Loucy (cell line): Measurements from ENCODE around the gene USP15.
A peak's percentile ranks its signal among the peaks of the same experiment; 100 is the strongest.

Source experiments
- H2AFZ ChIP-seq: fragments of 200-600 bp; sonication (generic); 2 replicates; pipeline ENCODE4 v1.6.0; 2016; ENCODE audit warnings: antibody characterized with exemption, mild to moderate bottlenecking, low read length, moderate library complexity
- H3F3A ChIP-seq: fragments of 200-600 bp; 2 replicates; pipeline ENCODE4 v1.6.0; 2016; ENCODE audit warnings: antibody characterized with exemption, low read depth, mild to moderate bottlenecking
- H3K27me3 ChIP-seq: fragments of 200-600 bp; sonication (generic); 2 replicates; pipeline ENCODE4 v1.6.1; 2014; ENCODE audit warnings: low read length, mild to moderate bottlenecking; ENCODE audit not compliant: insufficient read depth, poor library complexity, severe bottlenecking
- H3K36me3 ChIP-seq: fragments of 200-600 bp; sonication (generic); 2 replicates; pipeline ENCODE4 v1.6.1; 2016; ENCODE audit warnings: low read length; ENCODE audit not compliant: insufficient read depth
- H3K4me1 ChIP-seq: fragments of 200-600 bp; sonication (generic); 2 replicates; pipeline ENCODE4 v1.5.1; 2014; ENCODE audit warnings: low read length, mild to moderate bottlenecking; ENCODE audit not compliant: insufficient read depth, poor library complexity, severe bottlenecking
- H3K4me2 ChIP-seq: fragments of 200-600 bp; sonication (generic); 2 replicates; pipeline ENCODE4 v1.6.0; 2014; ENCODE audit warnings: antibody characterized with exemption, low read length, low read depth, mild to moderate bottlenecking; ENCODE audit not compliant: poor library complexity, severe bottlenecking
- H3K4me3 ChIP-seq: fragments of 200-600 bp; sonication (generic); 2 replicates; pipeline ENCODE4 v1.5.1; 2014; ENCODE audit warnings: low read length, mild to moderate bottlenecking, mixed read lengths; ENCODE audit not compliant: poor library complexity, severe bottlenecking
- H3K79me2 ChIP-seq: fragments of 200-600 bp; sonication (generic); 2 replicates; pipeline ENCODE4 v1.6.1; 2014; ENCODE audit warnings: low read length; ENCODE audit not compliant: insufficient read depth
- H3K9ac ChIP-seq: fragments of 200-600 bp; sonication (generic); 2 replicates; pipeline ENCODE4 v1.6.0; 2014; ENCODE audit warnings: mild to moderate bottlenecking, low read depth, low read length, moderate library complexity; ENCODE audit not compliant: poor library complexity, severe bottlenecking
- H3K9me2 ChIP-seq: fragments of 200-600 bp; sonication (generic); replicated peaks from 2 replicates; pipeline ENCODE4 v1.6.1; 2016; ENCODE audit warnings: low read depth, low read length, mixed read lengths
- H3K9me3 ChIP-seq: fragments of 200-600 bp; sonication (generic); 2 replicates; pipeline ENCODE4 v1.6.1; 2014; ENCODE audit warnings: mild to moderate bottlenecking, antibody characterized with exemption, low read length, low read depth; ENCODE audit not compliant: insufficient read depth
- H4K20me1 ChIP-seq: fragments of 200-600 bp; sonication (generic); 2 replicates; pipeline ENCODE4 v1.6.0; 2014; ENCODE audit warnings: antibody characterized with exemption, low read length, mild to moderate bottlenecking; ENCODE audit not compliant: insufficient read depth, poor library complexity, severe bottlenecking
- EZH2phosphoT487 ChIP-seq: fragments of 200-600 bp; IDR thresholded peaks from 2 replicates; pipeline ENCODE4 v1.6.1; 2018; ENCODE audit warnings: antibody characterized with exemption, mild to moderate bottlenecking, moderate library complexity, borderline replicate concordance
- TF ChIP-seq, protein P1 (sequence below): fragments of 200-600 bp; sonication (generic); conservative IDR thresholded peaks from 2 replicates; pipeline ENCODE4 v1.5.1; 2014; ENCODE audit warnings: mild to moderate bottlenecking, antibody characterized with exemption, low read length

USP15 gene

DNA sequence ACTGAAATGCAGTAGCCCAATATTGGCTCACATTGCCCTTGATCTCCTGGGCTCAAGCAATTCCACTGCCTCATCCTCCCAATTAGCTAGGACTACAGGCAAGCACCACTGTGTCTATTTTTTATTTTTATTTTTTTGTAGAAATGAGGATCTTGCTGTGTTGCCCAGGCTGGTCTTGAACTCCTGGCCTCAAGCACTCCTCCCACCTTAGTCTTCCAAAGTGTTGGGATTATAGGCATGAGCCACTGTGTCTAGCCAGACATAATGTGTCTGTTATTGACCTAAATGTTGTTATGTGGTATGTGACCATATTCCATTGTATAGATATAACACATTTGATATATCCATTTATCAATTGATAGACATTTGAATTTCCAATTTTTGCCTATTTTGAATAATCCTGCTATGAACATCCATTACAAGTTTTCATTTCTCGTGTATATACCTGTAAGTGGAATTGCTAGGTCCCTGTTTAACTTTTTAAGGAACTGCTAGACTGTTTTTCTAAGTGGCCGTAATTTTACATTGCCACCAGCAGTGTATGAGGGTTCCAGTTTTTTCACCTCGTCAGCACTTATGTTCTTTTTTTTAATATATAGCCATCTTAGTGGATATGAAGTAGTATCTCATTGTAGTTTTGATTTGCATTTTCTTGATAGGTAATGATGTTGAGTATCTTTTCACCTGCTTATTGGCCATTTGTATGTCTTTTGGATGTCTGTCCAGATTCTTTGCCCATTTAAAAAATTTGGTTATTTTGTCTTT lies 9.4 kb downstream of the USP15 start:
- H3K9me3 ChIP-seq = no peaks in the 10 kb centered on the region
- no peaks in the 10 kb centered on the region for H3K27me3 ChIP-seq
- H4K20me1 ChIP-seq = peaks cover 100% of the 10 kb centered on the region
- H3K4me2 ChIP-seq = peak overlapping the region; percentile 44
- H3F3A ChIP-seq = peaks cover 8% of the 10 kb centered on the region; the same call in 1 of the 2 replicates
- no peak overlapping the region for H3K9ac ChIP-seq
- peaks cover 100% of the 10 kb centered on the region for H3K79me2 ChIP-seq
- H3K9me2 ChIP-seq = no peaks in the 10 kb centered on the region
- no peak overlapping the region for H2AFZ ChIP-seq
- H3K36me3 ChIP-seq = no peaks in the 10 kb centered on the region
- H3K4me1 ChIP-seq = peaks cover 57% of the 10 kb centered on the region
- TF ChIP-seq EZH2phosphoT487 = no peak
- TF ChIP-seq, protein P1, sequence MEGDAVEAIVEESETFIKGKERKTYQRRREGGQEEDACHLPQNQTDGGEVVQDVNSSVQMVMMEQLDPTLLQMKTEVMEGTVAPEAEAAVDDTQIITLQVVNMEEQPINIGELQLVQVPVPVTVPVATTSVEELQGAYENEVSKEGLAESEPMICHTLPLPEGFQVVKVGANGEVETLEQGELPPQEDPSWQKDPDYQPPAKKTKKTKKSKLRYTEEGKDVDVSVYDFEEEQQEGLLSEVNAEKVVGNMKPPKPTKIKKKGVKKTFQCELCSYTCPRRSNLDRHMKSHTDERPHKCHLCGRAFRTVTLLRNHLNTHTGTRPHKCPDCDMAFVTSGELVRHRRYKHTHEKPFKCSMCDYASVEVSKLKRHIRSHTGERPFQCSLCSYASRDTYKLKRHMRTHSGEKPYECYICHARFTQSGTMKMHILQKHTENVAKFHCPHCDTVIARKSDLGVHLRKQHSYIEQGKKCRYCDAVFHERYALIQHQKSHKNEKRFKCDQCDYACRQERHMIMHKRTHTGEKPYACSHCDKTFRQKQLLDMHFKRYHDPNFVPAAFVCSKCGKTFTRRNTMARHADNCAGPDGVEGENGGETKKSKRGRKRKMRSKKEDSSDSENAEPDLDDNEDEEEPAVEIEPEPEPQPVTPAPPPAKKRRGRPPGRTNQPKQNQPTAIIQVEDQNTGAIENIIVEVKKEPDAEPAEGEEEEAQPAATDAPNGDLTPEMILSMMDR = no peak
- no peak overlapping the region for H3K4me3 ChIP-seq

DNA sequence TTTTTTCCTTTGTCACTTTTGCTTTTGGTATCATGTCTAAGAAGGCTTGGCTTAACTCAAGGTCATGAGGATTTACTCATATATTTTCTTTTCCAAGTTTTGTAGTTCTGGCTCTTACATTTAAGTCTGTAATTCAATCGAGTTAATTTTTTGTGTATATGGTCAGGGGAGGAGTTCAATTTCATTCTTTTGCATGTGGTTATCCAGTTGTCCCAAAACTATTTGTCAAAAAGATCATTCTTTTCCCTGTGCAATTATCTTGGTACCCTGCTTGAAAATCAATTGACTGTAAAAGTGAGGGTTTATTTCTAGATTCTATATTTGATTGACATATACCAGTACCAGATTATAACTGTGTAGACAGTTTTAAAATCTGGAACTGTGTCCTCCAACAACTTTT lies 10.2 kb downstream of the USP15 start:
- TF ChIP-seq, protein P1 = no peak
- H3K79me2 ChIP-seq = peaks cover 100% of the 10 kb centered on the region
- H3K4me1 ChIP-seq = peaks cover 57% of the 10 kb centered on the region
- H3K9ac ChIP-seq = no peak overlapping the region
- H3F3A ChIP-seq = peaks cover 8% of the 10 kb centered on the region; the same call in 1 of the 2 replicates
- no peaks in the 10 kb centered on the region for H3K36me3 ChIP-seq
- no peak overlapping the region for H3K4me3 ChIP-seq
- H3K9me2 ChIP-seq = no peaks in the 10 kb centered on the region
- no peaks in the 10 kb centered on the region for H3K9me3 ChIP-seq
- H3K27me3 ChIP-seq = no peaks in the 10 kb centered on the region
- H4K20me1 ChIP-seq = peaks cover 100% of the 10 kb centered on the region
- peak overlapping the region; percentile 44 for H3K4me2 ChIP-seq
- H2AFZ ChIP-seq = no peak overlapping the region

DNA sequence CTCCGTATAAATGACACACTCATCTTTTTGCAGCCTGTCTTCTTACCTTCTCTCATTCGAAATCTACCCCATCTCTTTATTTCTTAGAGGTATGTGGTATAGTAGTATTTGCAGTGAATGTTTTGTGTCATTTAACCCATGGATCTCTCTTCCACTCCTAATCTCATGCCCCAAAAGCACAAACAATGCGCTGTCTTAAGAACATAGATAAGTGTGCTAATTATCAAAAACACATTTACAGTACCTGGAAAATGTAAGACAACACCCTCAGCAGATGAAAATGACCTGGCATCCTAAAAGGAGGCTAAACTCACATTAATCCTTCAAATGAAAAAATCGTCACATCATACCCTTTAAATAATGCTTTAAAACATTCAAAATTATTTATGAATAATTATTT lies 10.7 kb downstream of the USP15 start:
- H2AFZ ChIP-seq = no peak overlapping the region
- no peak overlapping the region for H3K9ac ChIP-seq
- H3K79me2 ChIP-seq = peaks cover 100% of the 10 kb centered on the region
- H3K4me1 ChIP-seq = peaks cover 56% of the 10 kb centered on the region
- no peaks in the 10 kb centered on the region for H3K27me3 ChIP-seq
- H3K4me3 ChIP-seq = no peak overlapping the region
- no peaks in the 10 kb centered on the region for H3K9me3 ChIP-seq
- H3K4me2 ChIP-seq = peak overlapping the region; percentile 44
- peaks cover 8% of the 10 kb centered on the region; the same call in 1 of the 2 replicates for H3F3A ChIP-seq
- TF ChIP-seq, protein P1 = no peak
- TF ChIP-seq EZH2phosphoT487 = no peak
- no peaks in the 10 kb centered on the region for H3K9me2 ChIP-seq
- peaks cover 99% of the 10 kb centered on the region for H4K20me1 ChIP-seq
- H3K36me3 ChIP-seq = no peaks in the 10 kb centered on the region
